ENCODE results near the gene OTOA.

OTOA gene

GRCh38 chr16:21638573-21638975, 25.2 kb upstream of the OTOA start:
- Histone ChIP-seq H3K4me1 (ENCODE audit: control insufficient read depth in 5 of 5, insufficient read depth in 5 of 5, low read length in 5 of 5) (peaks cover 0 to 3% (median 0%) of the 10 kb centered on the region in 5 donors), H3K9me3 (ENCODE audit: control insufficient read depth in 5 of 5, low read length in 5 of 5) (no peaks in the 10 kb centered on the region), H3K27ac (ENCODE audit: low read depth, low read length) (no peak overlapping the region), H3K27me3 (ENCODE audit: control insufficient read depth in 5 of 5, insufficient read depth in 4 of 5, low read length in 5 of 5) (no peaks in the 10 kb centered on the region), H3K9ac (ENCODE audit: low read length in 5 of 5) (no peak overlapping the region), H3K4me3 (ENCODE audit: low read depth in 1 of 5, low read length in 5 of 5) (no peak overlapping the region), H3K36me3 (ENCODE audit: control insufficient read depth in 5 of 5, insufficient read depth in 5 of 5, low read length in 5 of 5) (peaks cover 0 to 10% (median 3%) of the 10 kb centered on the region in 5 donors)

- Histone ChIP-seq H3K4me3 (ENCODE audit: low read depth in 1 of 5, low read length in 5 of 5) (no peak overlapping the region), H3K9ac (ENCODE audit: low read length in 5 of 5) (no peak overlapping the region), H3K9me3 (ENCODE audit: control insufficient read depth in 5 of 5, low read length in 5 of 5) (no peaks in the 10 kb centered on the region), H3K27me3 (ENCODE audit: control insufficient read depth in 5 of 5, insufficient read depth in 4 of 5, low read length in 5 of 5) (no peaks in the 10 kb centered on the region), H3K36me3 (ENCODE audit: control insufficient read depth in 5 of 5, insufficient read depth in 5 of 5, low read length in 5 of 5) (peaks cover 0 to 3% (median 0%) of the 10 kb centered on the region in 5 donors), H3K27ac (ENCODE audit: low read depth, low read length) (no peak overlapping the region), H3K4me1 (ENCODE audit: control insufficient read depth in 5 of 5, insufficient read depth in 5 of 5, low read length in 5 of 5) (peaks cover 0 to 7% (median 3%) of the 10 kb centered on the region in 5 donors)
Measured at GRCh38 chr16:21639493-21639892, 24.3 kb upstream of the OTOA start.

- H3K4me1 ChIP-seq (ENCODE audit: control insufficient read depth in 5 of 5, insufficient read depth in 5 of 5, low read length in 5 of 5) = peaks cover 0 to 30% (median 21%) of the 10 kb centered on the region in 5 donors
- H3K4me3 ChIP-seq (ENCODE audit: low read depth in 1 of 5, low read length in 5 of 5) = no peak overlapping the region
- no peaks in the 10 kb centered on the region for H3K27me3 ChIP-seq (ENCODE audit: control insufficient read depth in 5 of 5, insufficient read depth in 4 of 5, low read length in 5 of 5)
- H3K27ac ChIP-seq (ENCODE audit: low read depth, low read length) = no peak overlapping the region
- peaks cover 0 to 2% (median 0%) of the 10 kb centered on the region in 5 donors for H3K36me3 ChIP-seq (ENCODE audit: control insufficient read depth in 5 of 5, insufficient read depth in 5 of 5, low read length in 5 of 5)
- no peaks in the 10 kb centered on the region for H3K9me3 ChIP-seq (ENCODE audit: control insufficient read depth in 5 of 5, low read length in 5 of 5)
- peak overlapping the region in 2 of 5 donors; percentile 7 to 35 for H3K9ac ChIP-seq (ENCODE audit: low read length in 5 of 5)
Measured at GRCh38 chr16:21641916-21642315, 21.9 kb upstream of the OTOA start.

DNA sequence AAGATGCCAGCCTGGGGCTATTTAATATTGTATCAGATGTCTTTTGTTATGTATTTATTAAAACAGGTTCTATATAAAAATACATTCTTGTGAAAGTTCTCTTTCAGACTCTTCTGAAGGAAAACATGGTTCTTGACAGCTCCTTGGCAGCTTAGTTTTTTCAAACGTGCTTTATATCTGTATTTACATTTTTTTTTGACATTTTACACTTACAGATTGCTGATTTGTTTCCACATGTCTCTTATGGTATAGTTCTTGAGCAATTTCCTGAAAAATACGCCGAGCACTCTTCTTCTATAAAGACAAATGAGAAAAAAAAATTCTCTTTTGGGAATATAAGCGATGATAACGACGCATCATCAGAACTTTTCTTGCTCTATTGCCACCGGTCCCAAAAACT, 20.9 kb upstream of the OTOA start:
- Histone ChIP-seq H3K4me1 (ENCODE audit: control insufficient read depth in 5 of 5, insufficient read depth in 5 of 5, low read length in 5 of 5) (peaks cover 0 to 38% (median 21%) of the 10 kb centered on the region in 5 donors), H3K9me3 (ENCODE audit: control insufficient read depth in 5 of 5, low read length in 5 of 5) (no peaks in the 10 kb centered on the region), H3K27ac (ENCODE audit: low read depth, low read length) (no peak overlapping the region), H3K36me3 (ENCODE audit: control insufficient read depth in 5 of 5, insufficient read depth in 5 of 5, low read length in 5 of 5) (peaks cover 0 to 11% (median 6%) of the 10 kb centered on the region in 5 donors), H3K9ac (ENCODE audit: low read length in 5 of 5) (no peak overlapping the region), H3K4me3 (ENCODE audit: low read depth in 1 of 5, low read length in 5 of 5) (no peak overlapping the region), H3K27me3 (ENCODE audit: control insufficient read depth in 5 of 5, insufficient read depth in 4 of 5, low read length in 5 of 5) (no peaks in the 10 kb centered on the region)

DNA sequence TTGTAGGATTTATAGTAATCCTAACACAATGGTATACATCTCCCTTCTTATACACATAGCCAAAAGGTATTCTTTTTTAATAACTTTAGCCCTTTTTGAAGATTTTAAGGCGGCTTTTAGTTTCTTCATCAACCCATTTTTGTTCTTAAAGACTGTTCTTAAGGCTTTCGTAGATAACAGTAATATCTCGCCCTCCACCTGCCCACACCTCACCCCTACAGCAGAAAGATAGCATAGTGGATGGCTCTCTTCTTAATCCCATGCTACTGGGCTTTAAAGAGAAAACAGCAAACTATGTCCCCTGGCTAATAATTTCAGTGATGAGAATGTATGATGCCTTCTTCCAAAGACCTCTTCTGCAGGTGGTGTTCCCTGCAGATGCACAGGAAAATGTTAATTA, 20.0 kb upstream of the OTOA start:
- Histone ChIP-seq H3K4me3 (ENCODE audit: low read depth in 1 of 5, low read length in 5 of 5) (no peak overlapping the region), H3K27me3 (ENCODE audit: control insufficient read depth in 5 of 5, insufficient read depth in 4 of 5, low read length in 5 of 5) (no peaks in the 10 kb centered on the region), H3K9ac (ENCODE audit: low read length in 5 of 5) (no peak overlapping the region), H3K9me3 (ENCODE audit: control insufficient read depth in 5 of 5, low read length in 5 of 5) (no peaks in the 10 kb centered on the region), H3K27ac (ENCODE audit: low read depth, low read length) (no peak overlapping the region), H3K36me3 (ENCODE audit: control insufficient read depth in 5 of 5, insufficient read depth in 5 of 5, low read length in 5 of 5) (peaks cover 0 to 16% (median 4%) of the 10 kb centered on the region in 5 donors), H3K4me1 (ENCODE audit: control insufficient read depth in 5 of 5, insufficient read depth in 5 of 5, low read length in 5 of 5) (peaks cover 0 to 41% (median 21%) of the 10 kb centered on the region in 5 donors)

- Histone ChIP-seq H3K9ac (ENCODE audit: low read length in 5 of 5) (peak overlapping the region in 1 of 5 donors; percentile 55), H3K9me3 (ENCODE audit: control insufficient read depth in 5 of 5, low read length in 5 of 5) (no peaks in the 10 kb centered on the region), H3K27me3 (ENCODE audit: control insufficient read depth in 5 of 5, insufficient read depth in 4 of 5, low read length in 5 of 5) (no peaks in the 10 kb centered on the region), H3K27ac (ENCODE audit: low read depth, low read length) (no peak overlapping the region), H3K36me3 (ENCODE audit: control insufficient read depth in 5 of 5, insufficient read depth in 5 of 5, low read length in 5 of 5) (peaks cover 0 to 20% (median 6%) of the 10 kb centered on the region in 5 donors), H3K4me3 (ENCODE audit: low read depth in 1 of 5, low read length in 5 of 5) (peak overlapping the region in 3 of 5 donors; percentile 32 to 44 (median 34)), H3K4me1 (ENCODE audit: control insufficient read depth in 5 of 5, insufficient read depth in 5 of 5, low read length in 5 of 5) (peaks cover 0 to 46% (median 21%) of the 10 kb centered on the region in 5 donors)
Measured at GRCh38 chr16:21644674-21645073, 19.1 kb upstream of the OTOA start.

DNA sequence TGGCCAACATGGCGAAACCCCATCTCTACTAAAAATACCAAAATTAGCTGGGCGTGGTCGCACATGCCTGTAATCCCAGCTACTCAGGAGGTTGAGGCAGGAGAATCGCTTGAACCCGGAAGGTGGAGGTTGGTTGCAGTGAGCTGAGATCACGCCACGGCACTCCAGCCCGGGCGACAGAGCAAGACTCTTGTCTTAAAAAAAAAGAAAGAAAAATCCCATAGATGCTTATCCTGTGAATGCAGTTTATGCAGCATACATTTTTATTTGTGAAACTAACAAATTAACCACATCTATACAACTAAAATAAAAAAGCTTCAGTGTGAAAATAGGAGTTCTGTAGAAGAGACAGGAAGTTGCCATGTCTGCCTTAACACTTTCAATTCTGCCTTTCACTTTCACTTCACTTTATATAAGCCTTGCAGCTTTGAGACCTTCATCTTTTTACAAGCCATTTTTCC, 18.5 kb upstream of the OTOA start:
- H3K27me3 ChIP-seq (ENCODE audit: control insufficient read depth in 5 of 5, insufficient read depth in 4 of 5, low read length in 5 of 5) = no peaks in the 10 kb centered on the region
- peaks cover 0 to 20% (median 6%) of the 10 kb centered on the region in 5 donors for H3K36me3 ChIP-seq (ENCODE audit: control insufficient read depth in 5 of 5, insufficient read depth in 5 of 5, low read length in 5 of 5)
- H3K9ac ChIP-seq (ENCODE audit: low read length in 5 of 5) = peak overlapping the region in 4 of 5 donors; percentile 1 to 55 (median 41)
- no peaks in the 10 kb centered on the region for H3K9me3 ChIP-seq (ENCODE audit: control insufficient read depth in 5 of 5, low read length in 5 of 5)
- H3K4me3 ChIP-seq (ENCODE audit: low read depth in 1 of 5, low read length in 5 of 5) = peak overlapping the region; percentile 32 to 51 (median 39)
- peak overlapping the region; percentile 55 for H3K27ac ChIP-seq (ENCODE audit: low read depth, low read length)
- peaks cover 0 to 46% (median 21%) of the 10 kb centered on the region in 5 donors for H3K4me1 ChIP-seq (ENCODE audit: control insufficient read depth in 5 of 5, insufficient read depth in 5 of 5, low read length in 5 of 5)

DNA sequence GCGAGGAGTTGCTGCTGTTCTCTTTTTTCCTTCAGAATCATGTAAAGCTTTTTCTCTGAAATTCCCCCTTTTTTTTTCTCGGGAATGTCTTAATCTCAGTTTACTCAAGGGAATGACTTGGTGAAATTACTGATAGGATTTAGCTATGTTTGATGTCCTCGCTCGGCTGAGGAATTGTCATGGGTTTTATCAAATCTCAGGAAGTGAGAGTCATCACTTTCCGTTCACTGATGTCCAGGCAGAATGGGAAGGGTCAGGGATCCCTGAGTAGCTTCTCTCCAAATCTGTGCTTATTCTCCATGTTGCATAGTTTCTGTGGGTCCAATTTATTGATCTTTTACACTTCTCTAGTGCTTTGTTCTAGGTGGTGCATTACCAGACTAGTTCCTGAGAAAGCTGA, 17.7 kb upstream of the OTOA start:
- Histone ChIP-seq H3K9me3 (ENCODE audit: control insufficient read depth in 5 of 5, low read length in 5 of 5) (no peaks in the 10 kb centered on the region), H3K9ac (ENCODE audit: low read length in 5 of 5) (peak overlapping the region in 4 of 5 donors; percentile 1 to 43 (median 31)), H3K4me1 (ENCODE audit: control insufficient read depth in 5 of 5, insufficient read depth in 5 of 5, low read length in 5 of 5) (peaks cover 0 to 46% (median 17%) of the 10 kb centered on the region in 5 donors), H3K27me3 (ENCODE audit: control insufficient read depth in 5 of 5, insufficient read depth in 4 of 5, low read length in 5 of 5) (no peaks in the 10 kb centered on the region), H3K27ac (ENCODE audit: low read depth, low read length) (peak overlapping the region; percentile 55), H3K36me3 (ENCODE audit: control insufficient read depth in 5 of 5, insufficient read depth in 5 of 5, low read length in 5 of 5) (peaks cover 0 to 20% (median 6%) of the 10 kb centered on the region in 5 donors), H3K4me3 (ENCODE audit: low read depth in 1 of 5, low read length in 5 of 5) (peak overlapping the region in 2 of 5 donors; percentile 34 to 39)

DNA sequence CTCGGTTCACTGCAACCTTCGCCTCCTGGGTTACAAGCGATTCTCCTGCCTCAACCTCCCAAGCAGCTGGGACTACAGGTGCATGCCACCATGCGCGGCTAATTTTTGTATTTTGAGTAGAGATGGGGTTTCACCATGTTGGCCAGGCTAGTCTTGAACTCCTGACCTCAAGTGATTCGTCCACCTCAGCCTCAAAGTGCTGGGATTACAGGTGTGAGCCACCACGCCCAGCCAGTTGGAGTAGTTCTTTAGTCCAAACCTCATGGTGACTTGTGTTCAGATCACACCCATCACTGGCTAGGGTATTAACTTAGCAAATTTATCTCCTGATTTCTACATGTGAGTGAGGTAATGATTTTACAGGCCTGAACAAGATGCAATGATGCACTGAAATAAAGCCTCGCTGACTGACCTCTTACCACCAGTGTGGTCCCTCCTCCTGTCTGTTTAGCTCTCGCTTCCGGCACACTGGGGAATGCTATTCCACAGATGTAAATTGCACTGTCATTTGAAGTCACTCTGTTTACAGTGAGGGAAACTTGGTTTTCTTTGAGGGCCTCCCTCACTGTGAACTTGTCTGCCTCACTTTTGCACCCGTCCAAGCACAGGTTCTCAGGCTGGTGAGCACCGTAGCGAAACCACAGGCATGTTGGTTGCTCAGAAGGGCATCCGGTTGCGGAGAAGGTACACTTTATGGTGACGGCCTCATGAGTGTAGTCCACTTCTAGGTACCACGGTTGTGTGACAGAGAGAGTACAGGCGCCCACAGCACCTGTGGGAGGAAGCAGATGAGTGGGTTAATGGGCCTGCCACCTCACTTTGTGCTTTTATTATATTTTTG, 16.8 kb upstream of the OTOA start:
- H3K4me3 ChIP-seq (ENCODE audit: low read depth in 1 of 5, low read length in 5 of 5) = no peak overlapping the region
- peaks cover 0 to 20% (median 6%) of the 10 kb centered on the region in 5 donors for H3K36me3 ChIP-seq (ENCODE audit: control insufficient read depth in 5 of 5, insufficient read depth in 5 of 5, low read length in 5 of 5)
- H3K9ac ChIP-seq (ENCODE audit: low read length in 5 of 5) = no peak overlapping the region
- H3K4me1 ChIP-seq (ENCODE audit: control insufficient read depth in 5 of 5, insufficient read depth in 5 of 5, low read length in 5 of 5) = peaks cover 0 to 46% (median 17%) of the 10 kb centered on the region in 5 donors
- no peaks in the 10 kb centered on the region for H3K9me3 ChIP-seq (ENCODE audit: control insufficient read depth in 5 of 5, low read length in 5 of 5)
- H3K27me3 ChIP-seq (ENCODE audit: control insufficient read depth in 5 of 5, insufficient read depth in 4 of 5, low read length in 5 of 5) = no peaks in the 10 kb centered on the region
- H3K27ac ChIP-seq (ENCODE audit: low read depth, low read length) = peak overlapping the region; percentile 55

- Histone ChIP-seq H3K9ac (ENCODE audit: low read length in 5 of 5) (no peak overlapping the region), H3K4me3 (ENCODE audit: low read depth in 1 of 5, low read length in 5 of 5) (no peak overlapping the region), H3K27me3 (ENCODE audit: control insufficient read depth in 5 of 5, insufficient read depth in 4 of 5, low read length in 5 of 5) (no peaks in the 10 kb centered on the region), H3K36me3 (ENCODE audit: control insufficient read depth in 5 of 5, insufficient read depth in 5 of 5, low read length in 5 of 5) (peaks cover 0 to 20% (median 6%) of the 10 kb centered on the region in 5 donors), H3K9me3 (ENCODE audit: control insufficient read depth in 5 of 5, low read length in 5 of 5) (no peaks in the 10 kb centered on the region), H3K27ac (ENCODE audit: low read depth, low read length) (no peak overlapping the region), H3K4me1 (ENCODE audit: control insufficient read depth in 5 of 5, insufficient read depth in 5 of 5, low read length in 5 of 5) (peaks cover 0 to 46% (median 17%) of the 10 kb centered on the region in 5 donors)
Measured at GRCh38 chr16:21647562-21648164, 16.1 kb upstream of the OTOA start.

Measured in subcutaneous abdominal adipose tissue (tissue), 5 donors.